Activated naive CD8-positive, alpha-beta T cell (primary cell): ENCODE results near the gene CCNY.

Source experiments
- H3K27ac Mint-ChIP-seq: one replicate; pipeline ENCODE4 v1.8.0; 2021; ENCODE audit warnings: mixed read lengths
- H3K27me3 Mint-ChIP-seq: one replicate; pipeline ENCODE4 v1.8.0; 2021; ENCODE audit warnings: mixed read lengths
- H3K36me3 Mint-ChIP-seq: one replicate; pipeline ENCODE4 v1.8.0; 2021; ENCODE audit warnings: mixed read lengths
- H3K4me1 Mint-ChIP-seq: one replicate; pipeline ENCODE4 v1.8.0; 2021; ENCODE audit warnings: low read depth, mixed read lengths
- H3K4me3 Mint-ChIP-seq: one replicate; pipeline ENCODE4 v1.8.0; 2021; ENCODE audit warnings: mild to moderate bottlenecking, mixed read lengths
- H3K9me3 Mint-ChIP-seq: one replicate; pipeline ENCODE4 v1.8.0; 2021; ENCODE audit warnings: low read depth, mixed read lengths

The CCNY gene

DNA sequence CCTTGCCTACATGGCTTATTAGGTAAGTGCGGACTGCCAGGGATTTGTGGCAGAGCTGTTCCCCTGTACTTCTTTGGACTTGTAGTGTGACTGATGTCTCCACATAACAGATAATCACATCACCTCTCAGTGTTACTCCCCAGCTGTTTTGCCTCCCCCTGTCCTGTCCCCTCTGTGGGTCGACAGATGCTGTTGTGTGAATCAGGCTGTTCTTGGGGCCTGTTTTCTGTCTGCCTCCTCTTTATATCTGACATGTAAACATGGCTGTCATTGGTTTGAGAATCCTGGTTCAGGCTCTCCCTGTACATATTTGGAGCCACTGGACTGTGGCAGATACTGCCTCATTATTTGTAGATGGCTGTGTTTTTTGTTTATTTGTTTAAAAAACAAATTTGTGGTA, 22.7 kb downstream of the CCNY start:
- Mint-ChIP-seq H3K27me3 (no peaks in the 10 kb centered on the region), H3K27ac (no peak overlapping the region), H3K4me3 (no peak overlapping the region), H3K9me3 (no peaks in the 10 kb centered on the region), H3K4me1 (peaks cover 70% of the 10 kb centered on the region), H3K36me3 (peaks cover 4% of the 10 kb centered on the region)

DNA sequence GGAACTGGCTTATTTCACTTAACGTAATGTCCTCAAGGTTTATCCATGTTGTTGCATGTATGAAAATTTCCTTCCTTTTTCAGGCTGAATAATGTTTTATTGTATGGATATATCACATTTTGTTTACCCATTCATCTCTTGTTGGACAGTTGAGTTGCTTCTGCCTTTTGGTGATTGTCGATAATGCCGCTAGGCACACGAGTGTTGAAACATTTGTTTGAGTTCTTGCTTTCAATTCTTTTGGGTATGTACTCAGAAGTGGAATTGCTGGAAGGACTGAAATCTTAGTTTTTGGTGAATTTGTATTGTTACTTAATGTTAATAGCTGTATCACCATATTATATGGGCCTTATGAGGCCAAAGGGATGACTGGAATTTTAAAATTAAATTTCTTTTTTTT, 23.6 kb downstream of the CCNY start:
- no peak overlapping the region for H3K27ac Mint-ChIP-seq
- peaks cover 69% of the 10 kb centered on the region for H3K4me1 Mint-ChIP-seq
- no peak overlapping the region for H3K4me3 Mint-ChIP-seq
- H3K36me3 Mint-ChIP-seq: peaks cover 4% of the 10 kb centered on the region
- H3K27me3 Mint-ChIP-seq: no peaks in the 10 kb centered on the region
- no peaks in the 10 kb centered on the region for H3K9me3 Mint-ChIP-seq

DNA sequence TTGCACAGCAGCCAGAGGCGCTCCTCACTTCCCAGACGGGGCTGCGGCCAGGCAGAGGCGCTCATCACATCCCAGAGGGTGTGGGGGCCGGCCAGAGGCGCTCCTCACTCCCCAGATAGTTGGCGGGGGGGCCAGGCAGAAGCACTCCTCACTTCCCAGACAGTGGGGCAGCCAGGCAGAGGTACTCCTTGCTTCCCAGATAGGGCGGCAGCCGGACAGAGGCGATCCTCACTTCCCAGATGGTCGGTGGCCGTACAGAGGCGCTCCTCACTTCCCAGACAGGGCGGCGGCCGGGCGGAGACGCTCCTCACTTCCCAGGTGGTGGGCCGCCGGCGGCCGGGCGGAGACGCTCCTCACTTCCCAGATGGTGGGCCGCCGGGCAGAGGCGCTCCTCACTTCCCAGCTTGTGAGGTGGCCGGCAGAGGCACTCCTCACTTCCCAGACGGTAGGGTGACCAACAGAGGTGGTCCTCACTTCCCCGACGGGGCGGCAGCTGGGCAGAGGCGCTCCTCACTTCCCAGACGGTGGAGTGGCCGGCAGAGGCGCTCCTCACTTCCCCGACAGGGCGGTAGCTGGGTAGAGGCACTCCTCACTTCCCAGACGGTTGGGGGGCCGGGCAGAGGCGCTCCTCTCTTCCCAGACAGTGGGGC, 26.5 kb downstream of the CCNY start:
- peaks cover 63% of the 10 kb centered on the region for H3K4me1 Mint-ChIP-seq
- no peaks in the 10 kb centered on the region for H3K27me3 Mint-ChIP-seq
- H3K36me3 Mint-ChIP-seq: peaks cover 2% of the 10 kb centered on the region
- H3K27ac Mint-ChIP-seq: no peak overlapping the region
- no peaks in the 10 kb centered on the region for H3K9me3 Mint-ChIP-seq
- H3K4me3 Mint-ChIP-seq: no peak overlapping the region

DNA sequence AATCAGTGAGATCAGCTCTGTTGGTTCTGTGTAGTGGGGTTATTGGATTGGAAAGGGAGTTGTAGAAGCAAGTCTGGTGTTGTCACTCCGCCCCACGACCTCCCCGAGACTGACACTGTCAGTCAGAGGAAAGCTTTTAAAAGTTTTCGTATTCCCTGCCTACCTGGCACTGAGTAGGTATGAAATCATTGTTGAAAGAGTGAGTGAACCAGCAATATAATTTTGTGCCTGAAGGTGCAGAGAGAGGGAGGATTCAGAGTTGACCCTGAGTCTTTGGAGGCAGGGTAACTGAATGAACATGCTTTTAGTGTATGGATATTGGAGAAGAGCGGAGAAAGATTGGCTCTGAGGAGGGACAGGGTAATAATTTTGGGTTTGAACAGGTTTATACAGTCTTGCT, 27.3 kb downstream of the CCNY start:
- peaks cover 2% of the 10 kb centered on the region for H3K36me3 Mint-ChIP-seq
- H3K27ac Mint-ChIP-seq: no peak overlapping the region
- H3K9me3 Mint-ChIP-seq: no peaks in the 10 kb centered on the region
- no peak overlapping the region for H3K4me3 Mint-ChIP-seq
- no peaks in the 10 kb centered on the region for H3K27me3 Mint-ChIP-seq
- peaks cover 63% of the 10 kb centered on the region for H3K4me1 Mint-ChIP-seq

DNA sequence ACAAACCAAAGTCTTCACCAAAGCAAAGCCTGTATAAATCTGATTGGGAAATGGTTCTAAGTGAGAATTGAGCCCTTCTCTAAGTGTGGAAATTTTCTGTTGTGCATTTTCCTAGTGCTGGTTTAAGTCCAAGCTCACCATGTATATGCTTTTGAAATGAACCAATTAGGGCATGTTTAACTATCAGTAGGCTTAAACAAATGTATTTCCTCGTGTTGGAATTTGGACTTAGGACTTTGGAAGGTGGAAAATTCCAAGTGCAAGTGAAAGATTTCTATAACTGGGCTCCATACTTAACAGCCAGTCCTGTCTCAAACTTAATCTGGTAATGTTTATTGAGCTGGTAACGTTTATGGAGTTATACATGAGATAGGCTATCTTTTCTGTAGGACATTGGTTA, 28.5 kb downstream of the CCNY start:
- no peaks in the 10 kb centered on the region for H3K9me3 Mint-ChIP-seq
- H3K27me3 Mint-ChIP-seq: no peaks in the 10 kb centered on the region
- no peaks in the 10 kb centered on the region for H3K36me3 Mint-ChIP-seq
- H3K4me3 Mint-ChIP-seq: no peak overlapping the region
- no peak overlapping the region for H3K27ac Mint-ChIP-seq
- peaks cover 65% of the 10 kb centered on the region for H3K4me1 Mint-ChIP-seq

DNA sequence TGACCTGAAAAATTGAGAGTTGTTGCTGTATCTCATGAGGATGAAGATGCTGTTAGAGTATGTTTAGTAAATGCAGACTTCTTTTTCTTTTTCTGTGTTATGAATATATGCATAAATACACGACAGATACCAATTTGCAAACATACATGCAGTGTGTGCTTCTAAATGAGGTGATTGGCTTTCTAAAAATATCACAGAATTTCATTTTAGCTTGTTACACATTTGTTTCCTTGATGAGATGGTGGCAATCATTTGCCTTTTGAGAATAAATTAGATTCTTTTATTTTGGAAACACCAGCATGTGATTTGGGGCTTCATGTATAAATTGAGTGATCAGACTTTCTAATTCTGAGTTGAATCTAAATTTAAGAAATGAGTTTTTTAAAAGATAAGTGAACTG, 29.7 kb downstream of the CCNY start:
- peaks cover 67% of the 10 kb centered on the region for H3K4me1 Mint-ChIP-seq
- no peak overlapping the region for H3K4me3 Mint-ChIP-seq
- no peaks in the 10 kb centered on the region for H3K27me3 Mint-ChIP-seq
- H3K36me3 Mint-ChIP-seq: no peaks in the 10 kb centered on the region
- H3K9me3 Mint-ChIP-seq: no peaks in the 10 kb centered on the region
- no peak overlapping the region for H3K27ac Mint-ChIP-seq

DNA sequence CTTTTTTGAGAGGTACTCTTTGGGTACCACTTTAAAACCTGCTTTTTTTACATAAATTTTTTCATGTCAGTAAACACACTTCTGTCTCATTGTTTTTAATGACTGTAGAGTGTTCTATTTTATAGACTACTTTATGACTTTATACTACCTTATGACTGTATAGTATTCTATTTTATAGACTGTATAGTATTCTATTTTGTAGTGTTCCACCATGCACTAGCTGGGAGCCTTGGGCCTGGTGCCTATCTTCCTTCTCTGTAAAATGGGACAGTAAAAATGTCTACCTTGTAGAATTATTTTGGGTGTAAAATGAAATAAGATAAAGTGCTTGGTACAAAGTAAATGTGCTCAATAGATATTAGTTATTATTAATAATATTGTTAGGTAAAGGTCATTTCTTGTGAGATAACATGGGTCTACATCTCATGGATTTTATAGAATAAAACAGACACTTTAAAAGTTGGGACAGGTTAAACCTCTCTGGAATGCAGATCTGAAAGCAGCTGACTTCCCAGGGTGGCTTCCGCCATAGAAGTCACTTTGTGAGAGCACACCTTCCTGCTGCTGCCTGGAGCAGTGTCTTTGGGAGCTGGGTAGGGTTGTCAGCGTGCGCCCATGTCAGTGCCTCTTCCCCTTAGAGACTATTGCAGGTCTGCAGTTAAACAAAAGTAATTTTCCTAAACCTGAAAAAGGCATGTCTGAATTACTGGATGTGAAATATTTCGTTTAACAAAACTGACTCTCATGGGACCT, 31.0 kb downstream of the CCNY start:
- no peaks in the 10 kb centered on the region for H3K27me3 Mint-ChIP-seq
- no peaks in the 10 kb centered on the region for H3K36me3 Mint-ChIP-seq
- peaks cover 71% of the 10 kb centered on the region for H3K4me1 Mint-ChIP-seq
- H3K27ac Mint-ChIP-seq: no peak overlapping the region
- H3K9me3 Mint-ChIP-seq: no peaks in the 10 kb centered on the region
- H3K4me3 Mint-ChIP-seq: no peak overlapping the region

DNA sequence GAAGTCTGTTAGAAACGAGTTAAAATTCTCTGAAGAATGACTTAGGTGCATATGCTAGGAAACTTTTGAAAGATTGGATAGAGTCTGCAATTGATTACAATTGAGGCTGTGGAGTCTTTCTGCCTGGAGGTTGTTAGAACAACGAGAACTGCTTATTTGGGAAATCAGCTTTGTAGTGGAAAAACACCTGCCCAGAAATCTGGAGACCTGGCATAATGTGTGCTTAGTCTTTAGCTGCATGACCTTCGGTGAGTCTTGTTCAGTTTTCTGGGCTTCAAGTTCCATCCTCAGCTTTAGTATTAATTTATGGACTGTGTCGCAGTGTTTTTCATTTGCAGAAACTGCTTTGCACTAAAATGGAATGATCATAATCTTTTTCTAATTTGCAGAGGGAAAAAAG, 31.7 kb downstream of the CCNY start:
- peak overlapping the region; percentile 25 for H3K4me3 Mint-ChIP-seq
- H3K27me3 Mint-ChIP-seq: no peaks in the 10 kb centered on the region
- no peaks in the 10 kb centered on the region for H3K36me3 Mint-ChIP-seq
- no peak overlapping the region for H3K27ac Mint-ChIP-seq
- H3K4me1 Mint-ChIP-seq: peaks cover 77% of the 10 kb centered on the region
- H3K9me3 Mint-ChIP-seq: no peaks in the 10 kb centered on the region

DNA sequence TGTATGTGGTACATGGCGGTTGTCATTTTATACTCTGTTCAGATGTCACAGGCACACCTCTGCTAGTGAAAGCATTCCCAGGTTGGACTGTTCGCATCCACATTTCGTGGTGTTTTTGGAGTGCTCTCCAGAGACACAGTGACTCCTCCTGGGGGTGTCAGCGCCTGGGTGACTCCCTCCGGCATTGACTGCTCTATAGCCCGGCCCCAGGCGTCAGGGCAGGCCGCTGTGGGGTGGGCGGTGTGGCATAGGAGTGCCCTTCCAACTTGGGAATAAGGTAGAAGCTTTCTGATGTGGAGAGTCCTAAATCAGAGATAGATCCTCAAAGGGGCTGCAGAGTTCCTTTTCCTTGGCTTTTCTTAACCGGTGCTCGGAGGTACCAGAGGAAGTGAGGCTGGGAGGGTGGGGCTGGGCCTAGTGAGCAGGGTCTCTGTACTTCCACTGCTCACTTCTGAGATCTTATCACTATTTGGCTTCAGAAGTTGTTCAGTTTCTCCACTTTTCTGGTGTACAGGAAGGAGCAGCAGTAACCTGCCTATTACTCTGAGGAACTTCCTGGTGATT, 32.3 kb downstream of the CCNY start:
- H3K36me3 Mint-ChIP-seq: no peaks in the 10 kb centered on the region
- H3K4me3 Mint-ChIP-seq: peak overlapping the region; percentile 46
- no peaks in the 10 kb centered on the region for H3K9me3 Mint-ChIP-seq
- H3K4me1 Mint-ChIP-seq: peaks cover 81% of the 10 kb centered on the region
- no peaks in the 10 kb centered on the region for H3K27me3 Mint-ChIP-seq
- peak overlapping the region; percentile 18 for H3K27ac Mint-ChIP-seq

DNA sequence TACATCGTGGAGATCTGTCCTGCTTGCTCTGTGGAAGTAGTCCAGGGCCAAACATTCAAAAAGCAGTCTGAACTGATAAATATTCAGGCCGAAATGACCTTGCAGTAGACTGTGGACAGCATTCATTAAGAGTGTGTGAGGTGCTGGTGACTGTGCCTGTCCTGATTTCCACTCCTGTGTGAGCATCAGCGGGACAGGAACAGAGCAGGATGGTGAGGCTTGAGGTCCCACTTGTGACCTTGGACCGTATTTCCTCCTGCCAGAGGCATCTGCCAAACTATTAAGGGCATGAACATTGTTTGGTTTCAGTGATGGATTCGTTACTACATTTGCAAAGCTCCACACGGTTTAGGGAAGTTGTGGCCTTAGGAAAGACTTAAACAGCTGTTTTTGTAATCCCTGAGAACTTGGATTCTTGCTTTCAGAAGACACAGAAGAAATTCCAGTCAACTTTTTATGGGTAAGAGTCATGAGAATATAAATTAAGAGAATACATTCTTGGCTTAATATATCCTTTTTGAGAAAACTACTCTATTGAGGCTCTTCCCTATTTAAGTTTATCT, 32.8 kb downstream of the CCNY start:
- H3K27ac Mint-ChIP-seq: no peak overlapping the region
- no peak overlapping the region for H3K4me3 Mint-ChIP-seq
- H3K9me3 Mint-ChIP-seq: no peaks in the 10 kb centered on the region
- H3K36me3 Mint-ChIP-seq: no peaks in the 10 kb centered on the region
- H3K4me1 Mint-ChIP-seq: peaks cover 79% of the 10 kb centered on the region
- H3K27me3 Mint-ChIP-seq: no peaks in the 10 kb centered on the region

DNA sequence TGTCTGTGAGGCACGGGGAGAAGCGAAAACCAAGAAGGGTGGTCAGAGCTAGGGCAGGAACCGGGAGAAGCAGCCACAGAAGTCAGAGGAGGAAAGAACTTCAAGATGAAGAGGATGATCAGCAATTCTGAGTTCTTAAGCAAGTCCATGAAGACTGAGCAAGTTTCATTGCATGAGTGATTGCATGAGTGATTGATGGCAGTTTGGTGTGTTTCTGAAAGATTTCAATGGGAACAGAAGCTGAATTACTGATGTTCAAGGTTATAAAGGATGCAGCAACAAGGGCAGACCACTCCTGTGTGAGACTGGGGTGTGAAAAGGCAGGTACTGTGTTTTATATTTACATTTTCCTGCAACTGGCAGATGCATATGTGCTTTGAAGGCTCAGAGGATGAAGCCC, 35.4 kb downstream of the CCNY start:
- H3K9me3 Mint-ChIP-seq: no peaks in the 10 kb centered on the region
- peak overlapping the region; percentile 22 for H3K27ac Mint-ChIP-seq
- peaks cover 82% of the 10 kb centered on the region for H3K4me1 Mint-ChIP-seq
- no peak overlapping the region for H3K4me3 Mint-ChIP-seq
- H3K27me3 Mint-ChIP-seq: no peaks in the 10 kb centered on the region
- no peaks in the 10 kb centered on the region for H3K36me3 Mint-ChIP-seq

DNA sequence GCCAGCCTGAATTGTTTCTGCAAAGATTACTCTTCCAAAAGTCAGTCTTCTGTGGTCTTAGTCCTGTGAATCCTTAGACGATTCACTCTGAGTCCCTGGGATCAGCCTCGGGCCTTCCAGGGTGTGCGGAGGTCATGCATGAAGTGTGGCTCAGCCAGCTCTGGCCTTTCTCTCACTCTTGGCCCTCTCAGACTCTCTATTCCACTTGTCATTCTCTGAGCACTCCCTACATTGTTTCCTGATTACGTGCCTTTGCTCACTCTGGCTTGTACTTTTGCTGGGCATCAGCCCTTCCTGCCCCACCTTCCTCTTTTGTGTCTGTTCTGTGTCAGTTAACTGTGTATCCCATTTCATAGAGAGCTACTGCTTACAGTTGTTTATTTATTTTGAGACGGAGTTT, 36.0 kb downstream of the CCNY start:
- H3K9me3 Mint-ChIP-seq: no peaks in the 10 kb centered on the region
- peak overlapping the region; percentile 35 for H3K27ac Mint-ChIP-seq
- no peaks in the 10 kb centered on the region for H3K36me3 Mint-ChIP-seq
- H3K4me3 Mint-ChIP-seq: peak overlapping the region; percentile 33
- H3K4me1 Mint-ChIP-seq: peaks cover 87% of the 10 kb centered on the region
- H3K27me3 Mint-ChIP-seq: no peaks in the 10 kb centered on the region

DNA sequence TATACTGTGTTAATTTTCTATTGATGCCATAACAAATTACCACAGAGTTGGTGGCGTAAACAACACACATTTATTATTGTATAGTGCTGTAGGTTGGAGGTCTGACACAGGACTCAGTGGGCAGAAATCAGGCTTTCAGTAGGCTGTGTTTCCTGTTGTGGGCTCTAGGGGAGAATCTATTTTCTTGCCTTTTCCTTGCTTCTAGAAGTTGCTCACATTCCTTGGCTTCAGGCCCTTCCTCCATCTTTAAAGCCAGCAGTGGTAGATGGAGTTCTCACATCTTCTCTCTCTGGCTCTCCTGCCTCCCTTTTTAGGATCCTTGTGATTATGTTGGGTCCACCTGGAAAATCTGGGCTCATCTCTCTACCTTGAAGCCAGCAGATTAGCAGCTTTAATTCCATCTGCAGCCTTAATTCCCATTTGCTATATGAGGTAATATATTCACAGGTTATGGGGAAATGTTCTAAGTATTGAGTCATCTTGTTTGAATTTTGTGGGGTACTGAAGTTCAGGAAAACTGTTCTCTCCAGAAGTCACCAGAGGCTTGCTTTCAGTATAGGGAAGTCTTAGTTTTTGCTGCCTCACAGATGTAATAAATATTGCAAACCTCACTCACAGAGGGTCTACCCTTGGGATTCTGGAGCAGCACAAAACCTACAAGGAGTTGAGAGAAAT, 38.9 kb downstream of the CCNY start:
- no peaks in the 10 kb centered on the region for H3K27me3 Mint-ChIP-seq
- peaks cover 90% of the 10 kb centered on the region for H3K4me1 Mint-ChIP-seq
- H3K27ac Mint-ChIP-seq: no peak overlapping the region
- no peak overlapping the region for H3K4me3 Mint-ChIP-seq
- no peaks in the 10 kb centered on the region for H3K36me3 Mint-ChIP-seq
- no peaks in the 10 kb centered on the region for H3K9me3 Mint-ChIP-seq

DNA sequence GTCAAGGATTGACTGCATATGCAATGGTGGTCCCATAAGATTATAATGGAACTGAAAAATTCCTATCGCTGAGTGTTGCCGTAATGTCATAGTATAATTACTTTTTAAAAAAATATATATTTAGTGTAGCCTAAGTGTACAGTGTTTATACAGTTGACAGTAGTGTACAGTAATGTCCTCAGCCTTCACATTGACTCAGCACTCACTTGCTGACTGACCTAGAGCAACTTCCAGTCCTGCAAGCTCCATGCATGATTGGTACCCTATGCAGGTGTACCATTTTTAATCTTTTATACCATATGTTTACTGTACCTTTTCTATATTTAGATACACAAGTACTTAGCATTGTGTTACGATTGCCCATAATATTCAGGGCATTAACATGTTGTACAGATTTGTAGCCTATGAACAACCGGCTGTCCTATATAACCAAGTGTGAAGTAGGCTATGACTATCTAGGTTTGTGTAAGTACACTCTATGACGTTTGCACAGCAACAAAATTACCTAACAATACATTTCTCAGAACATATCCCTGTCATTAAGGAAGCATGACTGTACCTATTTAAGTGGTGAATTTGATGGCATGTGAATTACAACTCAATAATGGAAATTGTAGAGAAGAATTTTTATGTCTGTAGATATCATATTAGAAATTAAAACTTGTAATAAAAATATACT, 40.9 kb downstream of the CCNY start:
- no peak overlapping the region for H3K4me3 Mint-ChIP-seq
- H3K27me3 Mint-ChIP-seq: no peaks in the 10 kb centered on the region
- H3K9me3 Mint-ChIP-seq: no peaks in the 10 kb centered on the region
- peaks cover 85% of the 10 kb centered on the region for H3K4me1 Mint-ChIP-seq
- no peaks in the 10 kb centered on the region for H3K36me3 Mint-ChIP-seq
- no peak overlapping the region for H3K27ac Mint-ChIP-seq
